Liver (tissue), 9 donors: ENCODE results near the gene TMIGD3. TPM values are rescaled to one million over a fixed set of nuclear protein-coding genes. Genes with fewer than 3 reads are reported as not detected.

Experiments
- DNase-seq: peaks from one replicate; pipeline ENCODE4 v3.0.0-alpha.2; 2017; ENCODE audit warnings: low spot score
- H3K27ac ChIP-seq, 2 donors: one replicate each; pipeline ENCODE4 v1.7.0; 2013; ENCODE audit warnings: inconsistent platforms in 2 of 2, low read length in 2 of 2, control low read depth in 1 of 2, low read depth in 1 of 2, mild to moderate bottlenecking in 1 of 2
- H3K27me3 ChIP-seq, 4 donors: one replicate each; pipeline versions ENCODE4 v1.6.1 to v1.7.0; 2013; ENCODE audit warnings: low read length in 3 of 4, inconsistent platforms in 1 of 4, mild to moderate bottlenecking in 1 of 4, moderate library complexity in 1 of 4; ENCODE audit not compliant: control insufficient read depth in 4 of 4, insufficient read depth in 4 of 4
- H3K36me3 ChIP-seq, 4 donors: one replicate each; pipeline versions ENCODE4 v1.6.1 to v1.7.0; 2013; ENCODE audit warnings: low read length in 3 of 4, mild to moderate bottlenecking in 3 of 4, low read depth in 1 of 4, moderate library complexity in 1 of 4; ENCODE audit not compliant: control insufficient read depth in 4 of 4, insufficient read depth in 3 of 4
- H3K4me1 ChIP-seq, 4 donors: one replicate each; pipeline versions ENCODE4 v1.6.1 to v1.7.0; 2013; ENCODE audit warnings: low read length in 3 of 4, mild to moderate bottlenecking in 3 of 4, moderate library complexity in 1 of 4; ENCODE audit not compliant: control insufficient read depth in 4 of 4, insufficient read depth in 4 of 4
- H3K4me3 ChIP-seq, 3 donors: one replicate each; pipeline versions ENCODE4 v1.6.1 to v1.7.0; 2013; ENCODE audit warnings: low read length in 3 of 3, control low read depth in 1 of 3, low read depth in 1 of 3, mild to moderate bottlenecking in 1 of 3
- H3K9ac ChIP-seq, 2 donors: one replicate each; pipeline ENCODE4 v1.7.0; 2013; ENCODE audit warnings: low read length in 2 of 2, mild to moderate bottlenecking in 2 of 2, moderate library complexity in 2 of 2, control low read depth in 1 of 2, low read depth in 1 of 2
- H3K9me3 ChIP-seq, 4 donors: one replicate each; pipeline versions ENCODE4 v1.6.1 to v1.7.0; 2013; ENCODE audit warnings: low read length in 3 of 4; ENCODE audit not compliant: control insufficient read depth in 4 of 4
- EGR1 ChIP-seq, 2 donors: IDR thresholded peaks; 2 replicates each; pipeline ENCODE4 v1.6.1; 2016 to 2018; ENCODE audit warnings: antibody characterized with exemption in 2 of 2, low read depth in 2 of 2
- FOXA1 ChIP-seq: IDR thresholded peaks from 2 replicates; pipeline ENCODE4 v1.6.1; 2016; ENCODE audit warnings: antibody characterized with exemption
- FOXA2 ChIP-seq: IDR thresholded peaks from 2 replicates; pipeline ENCODE4 v1.6.1; 2016; ENCODE audit warnings: antibody characterized with exemption
- GABPA ChIP-seq, 2 donors: IDR thresholded peaks in 1 of 2; conservative IDR thresholded peaks in 1 of 2; 2 replicates each; pipeline ENCODE4 v1.6.1; 2016; ENCODE audit warnings: antibody characterized with exemption in 2 of 2, mild to moderate bottlenecking in 1 of 2, moderate library complexity in 1 of 2
- HNF4A ChIP-seq, 2 donors: conservative IDR thresholded peaks; 2 replicates each; pipeline ENCODE4 v1.6.1; 2016; ENCODE audit warnings: antibody characterized with exemption in 2 of 2, mild to moderate bottlenecking in 2 of 2
- HNF4G ChIP-seq: IDR thresholded peaks from 2 replicates; pipeline ENCODE4 v1.6.1; 2016; ENCODE audit warnings: antibody characterized with exemption
- JUND ChIP-seq, 2 donors: IDR thresholded peaks; 2 replicates each; pipeline ENCODE4 v1.6.1; 2016; ENCODE audit warnings: antibody characterized with exemption in 2 of 2
- NR2F2 ChIP-seq: IDR thresholded peaks from 2 replicates; pipeline ENCODE4 v1.6.1; 2016; ENCODE audit warnings: antibody characterized with exemption
- RAD21 ChIP-seq, 2 donors: IDR thresholded peaks; 2 replicates each; pipeline ENCODE4 v1.6.1; 2016; ENCODE audit warnings: antibody characterized with exemption in 2 of 2, mild to moderate bottlenecking in 2 of 2
- RXRA ChIP-seq, 2 donors: IDR thresholded peaks; 2 replicates each; pipeline ENCODE4 v1.6.1; 2017 to 2018; ENCODE audit warnings: antibody characterized with exemption in 2 of 2, mild to moderate bottlenecking in 1 of 2
- SP1 ChIP-seq: IDR thresholded peaks from 2 replicates; pipeline ENCODE4 v1.6.1; 2018; ENCODE audit warnings: antibody characterized with exemption, mild to moderate bottlenecking
- TAF1 ChIP-seq: conservative IDR thresholded peaks from 2 replicates; pipeline ENCODE4 v1.6.1; 2016; ENCODE audit warnings: antibody characterized with exemption, mild to moderate bottlenecking
- YY1 ChIP-seq: IDR thresholded peaks from 2 replicates; pipeline ENCODE4 v1.6.1; 2016; ENCODE audit warnings: antibody characterized with exemption, mild to moderate bottlenecking
- WGBS: extraction: QIAGEN DNeasy Blood & Tissue Kit; methylation state at CpG from one replicate; pipeline ENCODE4 v1.1.7; 2013; 5-methylcytosine and 5-hydroxymethylcytosine counted together
- polyA plus RNA-seq, 2 donors: library from polyadenylated mRNA; stranded (reverse) in 1 of 2; unstranded in 1 of 2; fragments of 200-250 nt in 1 of 2; fragments of >200 nt in 1 of 2; fragmentation: Nextera tagmentation in 1 of 2; extraction: Ambion mirVana in 1 of 2; gene quantifications; one replicate each; pipeline versions ENCODE4 v1.2.1 to v1.2.3, GENCODE V29; 2013 to 2015
- total RNA-seq, 2 donors: library from RNA; depleted of rRNA; stranded (reverse); fragments of >200 nt; gene quantifications; one replicate each; pipeline ENCODE4 v1.2.3, GENCODE V29; 2014
- TF ChIP-seq, protein P1 (sequence below): IDR thresholded peaks from 2 replicates; pipeline ENCODE4 v1.6.1; 2016; ENCODE audit warnings: antibody characterized with exemption
- TF ChIP-seq, protein P2 (sequence below): fragments of 150-350 bp; IDR thresholded peaks from 2 replicates; pipeline ENCODE4 v1.5.1; 2017; ENCODE audit warnings: improper control_type of control experiment, low read depth, low read length; ENCODE audit not compliant: missing input control
- TF ChIP-seq, protein P3 (sequence below): IDR thresholded peaks from 2 replicates; pipeline ENCODE4 v1.6.1; 2016; ENCODE audit warnings: antibody characterized with exemption
- TF ChIP-seq, protein P4 (sequence below): IDR thresholded peaks from 2 replicates; pipeline ENCODE4 v1.6.1; 2016; ENCODE audit warnings: antibody characterized with exemption
- donor health status: healthy.
- donor health status: healthy.
- donor health status: healthy.
- donor health status: healthy.
- donor health status: healthy.

TMIGD3 gene
- total and polyA plus RNA-seq, 4 donors, result 2.6 to 5.9 (median 4.6) TPM

DNA sequence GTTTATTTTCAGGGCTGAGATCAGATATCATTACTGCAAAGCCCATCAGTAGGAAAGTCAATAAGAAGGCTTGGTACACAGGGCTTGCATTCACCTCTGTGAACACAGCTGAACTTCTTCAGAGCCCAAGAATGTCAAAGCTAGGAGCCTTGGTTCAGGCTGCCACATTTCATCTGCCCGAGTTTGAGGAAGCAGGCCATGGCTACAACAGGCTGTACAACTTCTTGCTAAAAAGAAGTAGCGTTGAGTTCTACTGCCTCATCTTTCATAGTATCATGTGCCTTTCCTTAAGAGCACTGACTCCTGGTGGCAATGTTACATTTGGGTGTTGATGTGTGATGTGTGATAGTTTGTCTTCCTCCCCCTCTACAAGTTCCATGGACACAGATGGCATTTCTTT, 19.6 kb downstream of the TMIGD3 start:
- Histone ChIP-seq H3K9me3 (no peaks in the 10 kb centered on the region), H3K4me3 (no peak overlapping the region), H3K27ac (no peak overlapping the region), H3K9ac (no peak overlapping the region), H3K27me3 (no peaks in the 10 kb centered on the region), H3K36me3 (no peaks in the 10 kb centered on the region), H3K4me1 (no peaks in the 10 kb centered on the region)
- no peak for DNase-seq
- TF ChIP-seq TAF1 (no peak), GABPA (IDR thresholded peaks at IDR 0.05 in 1 of 2, conservative IDR thresholded peaks at IDR 0.05 in 1 of 2) (no peak), HNF4A (conservative IDR thresholded peaks at IDR 0.05) (no peak), FOXA2 (no peak), YY1 (no peak), HNF4G (no peak), RAD21 (IDR thresholded peaks at IDR 0.05) (no peak), FOXA1 (no peak), NR2F2 (no peak), JUND (IDR thresholded peaks at IDR 0.05) (no peak), EGR1 (IDR thresholded peaks at IDR 0.05; ENCODE audit: low read depth in 2 of 2) (no peak), SP1 (no peak)
- TF ChIP-seq, protein P1, sequence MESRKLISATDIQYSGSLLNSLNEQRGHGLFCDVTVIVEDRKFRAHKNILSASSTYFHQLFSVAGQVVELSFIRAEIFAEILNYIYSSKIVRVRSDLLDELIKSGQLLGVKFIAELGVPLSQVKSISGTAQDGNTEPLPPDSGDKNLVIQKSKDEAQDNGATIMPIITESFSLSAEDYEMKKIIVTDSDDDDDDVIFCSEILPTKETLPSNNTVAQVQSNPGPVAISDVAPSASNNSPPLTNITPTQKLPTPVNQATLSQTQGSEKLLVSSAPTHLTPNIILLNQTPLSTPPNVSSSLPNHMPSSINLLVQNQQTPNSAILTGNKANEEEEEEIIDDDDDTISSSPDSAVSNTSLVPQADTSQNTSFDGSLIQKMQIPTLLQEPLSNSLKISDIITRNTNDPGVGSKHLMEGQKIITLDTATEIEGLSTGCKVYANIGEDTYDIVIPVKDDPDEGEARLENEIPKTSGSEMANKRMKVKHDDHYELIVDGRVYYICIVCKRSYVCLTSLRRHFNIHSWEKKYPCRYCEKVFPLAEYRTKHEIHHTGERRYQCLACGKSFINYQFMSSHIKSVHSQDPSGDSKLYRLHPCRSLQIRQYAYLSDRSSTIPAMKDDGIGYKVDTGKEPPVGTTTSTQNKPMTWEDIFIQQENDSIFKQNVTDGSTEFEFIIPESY, result no peak
- TF ChIP-seq, protein P2, sequence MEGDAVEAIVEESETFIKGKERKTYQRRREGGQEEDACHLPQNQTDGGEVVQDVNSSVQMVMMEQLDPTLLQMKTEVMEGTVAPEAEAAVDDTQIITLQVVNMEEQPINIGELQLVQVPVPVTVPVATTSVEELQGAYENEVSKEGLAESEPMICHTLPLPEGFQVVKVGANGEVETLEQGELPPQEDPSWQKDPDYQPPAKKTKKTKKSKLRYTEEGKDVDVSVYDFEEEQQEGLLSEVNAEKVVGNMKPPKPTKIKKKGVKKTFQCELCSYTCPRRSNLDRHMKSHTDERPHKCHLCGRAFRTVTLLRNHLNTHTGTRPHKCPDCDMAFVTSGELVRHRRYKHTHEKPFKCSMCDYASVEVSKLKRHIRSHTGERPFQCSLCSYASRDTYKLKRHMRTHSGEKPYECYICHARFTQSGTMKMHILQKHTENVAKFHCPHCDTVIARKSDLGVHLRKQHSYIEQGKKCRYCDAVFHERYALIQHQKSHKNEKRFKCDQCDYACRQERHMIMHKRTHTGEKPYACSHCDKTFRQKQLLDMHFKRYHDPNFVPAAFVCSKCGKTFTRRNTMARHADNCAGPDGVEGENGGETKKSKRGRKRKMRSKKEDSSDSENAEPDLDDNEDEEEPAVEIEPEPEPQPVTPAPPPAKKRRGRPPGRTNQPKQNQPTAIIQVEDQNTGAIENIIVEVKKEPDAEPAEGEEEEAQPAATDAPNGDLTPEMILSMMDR, result no peak
- TF ChIP-seq, protein P3, sequence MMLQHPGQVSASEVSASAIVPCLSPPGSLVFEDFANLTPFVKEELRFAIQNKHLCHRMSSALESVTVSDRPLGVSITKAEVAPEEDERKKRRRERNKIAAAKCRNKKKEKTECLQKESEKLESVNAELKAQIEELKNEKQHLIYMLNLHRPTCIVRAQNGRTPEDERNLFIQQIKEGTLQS, result no peak
- TF ChIP-seq, protein P4, sequence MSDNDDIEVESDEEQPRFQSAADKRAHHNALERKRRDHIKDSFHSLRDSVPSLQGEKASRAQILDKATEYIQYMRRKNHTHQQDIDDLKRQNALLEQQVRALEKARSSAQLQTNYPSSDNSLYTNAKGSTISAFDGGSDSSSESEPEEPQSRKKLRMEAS, result no peak
- 91% methylated on average over 2 of the region's 2 CpGs for WGBS

DNA sequence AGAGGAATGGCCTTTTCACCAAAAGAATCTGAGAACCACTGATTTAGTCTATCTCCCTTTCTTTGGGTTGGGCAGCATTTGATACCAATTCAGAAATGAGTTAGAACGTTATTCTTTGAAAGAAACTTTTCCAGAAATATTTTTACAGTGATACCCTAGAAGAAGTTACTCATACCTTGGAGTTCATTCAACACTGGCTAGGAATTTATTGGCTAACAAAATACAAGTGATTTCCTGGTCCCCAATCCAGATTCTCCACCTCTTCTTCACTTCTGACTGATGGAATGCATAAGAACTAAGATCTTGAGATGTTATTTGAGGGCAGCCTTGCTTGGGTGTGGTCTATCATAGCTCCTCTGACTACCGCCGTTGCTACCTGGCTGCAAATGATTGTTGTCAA, 20.3 kb downstream of the TMIGD3 start:
- H3K9ac ChIP-seq, result no peak overlapping the region
- no peak overlapping the region for H3K27ac ChIP-seq
- H3K4me3 ChIP-seq, result no peak overlapping the region
- no peaks in the 10 kb centered on the region for H3K9me3 ChIP-seq
- H3K4me1 ChIP-seq, result no peaks in the 10 kb centered on the region
- 85% methylated on average over 3 of the region's 3 CpGs for WGBS
- TF ChIP-seq TAF1 (no peak), YY1 (no peak), RXRA (IDR thresholded peaks at IDR 0.05) (no peak), NR2F2 (no peak), FOXA1 (no peak), SP1 (no peak), HNF4G (no peak), RAD21 (IDR thresholded peaks at IDR 0.05) (no peak)
- TF ChIP-seq, protein P3, result no peak
- TF ChIP-seq, protein P1, result no peak
- peaks cover 0 to under 1% (median 0%) of the 10 kb centered on the region in 4 donors for H3K36me3 ChIP-seq
- H3K27me3 ChIP-seq, result no peaks in the 10 kb centered on the region
- no peak for DNase-seq
